H9 (cell line): ENCODE measurements around the gene GPC3. TPM values are rescaled to one million over a fixed set of nuclear protein-coding genes. Genes with fewer than 3 reads are reported as not detected.

Source experiments
- DNase-seq: peaks from one replicate; pipeline ENCODE4 v3.0.0-alpha.2; 2017
- H2AFZ ChIP-seq: one replicate; pipeline ENCODE4 v1.6.1; 2013; ENCODE audit warnings: mild to moderate bottlenecking, low read length, control low read depth, moderate library complexity
- H2AK5ac ChIP-seq: 2 replicates; pipeline ENCODE4 v1.6.1; 2013; ENCODE audit warnings: low read length, control low read depth, mixed read lengths; ENCODE audit not compliant: insufficient read length
- H2BK120ac ChIP-seq: one replicate; pipeline ENCODE4 v1.6.1; 2013; ENCODE audit warnings: low read depth, mild to moderate bottlenecking, low read length, control low read depth, inconsistent platforms; ENCODE audit not compliant: poor library complexity, severe bottlenecking
- H2BK12ac ChIP-seq: 2 replicates; pipeline ENCODE4 v1.6.1; 2013; ENCODE audit warnings: low read length, control low read depth, mixed read lengths, low read depth; ENCODE audit not compliant: insufficient read length
- H2BK15ac ChIP-seq: 2 replicates; pipeline ENCODE4 v1.6.1; 2013; ENCODE audit warnings: low read depth, low read length, control low read depth
- H2BK20ac ChIP-seq: one replicate; pipeline ENCODE4 v1.6.1; 2013; ENCODE audit warnings: low read depth, mild to moderate bottlenecking, low read length, control low read depth, inconsistent platforms; ENCODE audit not compliant: poor library complexity, severe bottlenecking
- H2BK5ac ChIP-seq: 2 replicates; pipeline ENCODE4 v1.6.1; 2013; ENCODE audit warnings: low read length, control low read depth, mixed read lengths; ENCODE audit not compliant: insufficient read length
- H3K14ac ChIP-seq: 2 replicates; pipeline ENCODE4 v1.6.1; 2013; ENCODE audit warnings: low read length, control low read depth; ENCODE audit not compliant: insufficient read depth
- H3K18ac ChIP-seq: 2 replicates; pipeline ENCODE4 v1.6.1; 2013; ENCODE audit warnings: low read depth, mild to moderate bottlenecking, mixed read lengths, low read length, control low read depth; ENCODE audit not compliant: insufficient read length
- H3K23ac ChIP-seq: 2 replicates; pipeline ENCODE4 v1.6.1; 2013; ENCODE audit warnings: low read length, control low read depth, mixed read lengths, low read depth; ENCODE audit not compliant: insufficient read length
- H3K23me2 ChIP-seq: 2 replicates; pipeline ENCODE4 v1.6.1; 2013; ENCODE audit warnings: low read depth, mild to moderate bottlenecking, mixed read lengths, low read length, control low read depth; ENCODE audit not compliant: insufficient read length, poor library complexity, severe bottlenecking
- H3K27ac ChIP-seq: 2 replicates; pipeline ENCODE4 v1.5.1; 2013; ENCODE audit warnings: low read length, control low read depth, mixed read lengths, low read depth; ENCODE audit not compliant: insufficient read length
- H3K27me3 ChIP-seq: 2 replicates; pipeline ENCODE4 v1.6.1; 2013; ENCODE audit warnings: low read length, control low read depth, inconsistent platforms; ENCODE audit not compliant: insufficient read depth
- H3K4ac ChIP-seq: 2 replicates; pipeline ENCODE4 v1.6.1; 2013; ENCODE audit warnings: low read depth, mild to moderate bottlenecking, control low read depth, inconsistent platforms, low read length, moderate library complexity
- H3K4me1 ChIP-seq: 2 replicates; pipeline ENCODE4 v1.6.1; 2013; ENCODE audit warnings: low read length, control low read depth, inconsistent platforms; ENCODE audit not compliant: insufficient read depth
- H3K4me2 ChIP-seq: 2 replicates; pipeline ENCODE4 v1.6.1; 2013; ENCODE audit warnings: low read length, control low read depth, mixed read lengths; ENCODE audit not compliant: insufficient read length, insufficient read depth
- H3K56ac ChIP-seq: 2 replicates; pipeline ENCODE4 v1.6.1; 2013; ENCODE audit warnings: low read depth, mild to moderate bottlenecking, mixed read lengths, low read length, control low read depth; ENCODE audit not compliant: insufficient read length
- H3K79me1 ChIP-seq: 2 replicates; pipeline ENCODE4 v1.6.1; 2013; ENCODE audit warnings: low read depth, mild to moderate bottlenecking, moderate library complexity, low read length, control low read depth, inconsistent platforms; ENCODE audit not compliant: insufficient read depth, poor library complexity, severe bottlenecking
- H3K79me2 ChIP-seq: 2 replicates; pipeline ENCODE4 v1.6.1; 2013; ENCODE audit warnings: low read length, control low read depth, inconsistent platforms; ENCODE audit not compliant: insufficient read depth
- H3K9ac ChIP-seq: 2 replicates; pipeline ENCODE4 v1.6.1; 2013; ENCODE audit warnings: low read length, control low read depth, mixed read lengths; ENCODE audit not compliant: insufficient read length; ENCODE audit errors: extremely low read depth
- H3K9me3 ChIP-seq: one replicate; pipeline ENCODE4 v1.6.1; 2013; ENCODE audit warnings: low read depth, low read length, inconsistent platforms; ENCODE audit not compliant: control insufficient read depth
- H3T11ph ChIP-seq: one replicate; pipeline ENCODE4 v1.6.1; 2013; ENCODE audit warnings: mild to moderate bottlenecking, low read length, control low read depth, inconsistent platforms
- H4K20me1 ChIP-seq: one replicate; pipeline ENCODE4 v1.6.1; 2013; ENCODE audit not compliant: control insufficient read depth, insufficient read length, insufficient read depth
- H4K5ac ChIP-seq: 2 replicates; pipeline ENCODE4 v1.6.1; 2013; ENCODE audit warnings: low read depth, mild to moderate bottlenecking, mixed read lengths, low read length, control low read depth; ENCODE audit not compliant: insufficient read length
- H4K8ac ChIP-seq: replicated peaks from 2 replicates; pipeline ENCODE4 v1.6.1; 2013; ENCODE audit warnings: low read length, control low read depth, mixed read lengths, low read depth; ENCODE audit not compliant: insufficient read length
- H4K91ac ChIP-seq: 2 replicates; pipeline ENCODE4 v1.6.1; 2013; ENCODE audit warnings: low read depth, mild to moderate bottlenecking, moderate library complexity, mixed read lengths, low read length, control low read depth; ENCODE audit not compliant: insufficient read length
- H3K27ac Mint-ChIP-seq, 3 experiments: 2 replicates in 2 of 3; 3 replicates in 1 of 3; pipeline ENCODE4 v1.8.0; 2020 to 2021; ENCODE audit warnings: mixed read lengths in 3 of 3, mild to moderate bottlenecking in 1 of 3, moderate library complexity in 1 of 3
- H3K27me3 Mint-ChIP-seq: 2 replicates; pipeline ENCODE4 v1.8.0; 2021; ENCODE audit warnings: low read depth, mild to moderate bottlenecking, moderate library complexity, mixed read lengths
- H3K36me3 Mint-ChIP-seq, 3 experiments: 2 replicates in 2 of 3; 3 replicates in 1 of 3; pipeline ENCODE4 v1.8.0; 2020 to 2021; ENCODE audit warnings: low read depth in 3 of 3, mixed read lengths in 3 of 3; ENCODE audit not compliant: insufficient read depth in 1 of 3
- H3K4me1 Mint-ChIP-seq, 2 experiments: 2 replicates each; pipeline ENCODE4 v1.8.0; 2020; ENCODE audit warnings: mixed read lengths in 2 of 2
- H3K4me3 Mint-ChIP-seq, 2 experiments: 2 replicates in 1 of 2; 3 replicates in 1 of 2; pipeline ENCODE4 v1.8.0; 2020 to 2021; ENCODE audit warnings: mild to moderate bottlenecking in 2 of 2, mixed read lengths in 2 of 2, moderate library complexity in 1 of 2
- H3K9me3 Mint-ChIP-seq, 2 experiments: 2 replicates in 1 of 2; 3 replicates in 1 of 2; pipeline ENCODE4 v1.8.0; 2020; ENCODE audit warnings: mild to moderate bottlenecking in 2 of 2, mixed read lengths in 2 of 2, moderate library complexity in 1 of 2
- CTCF ChIP-seq: fragments of 200-600 bp; sonication (generic); conservative IDR thresholded peaks from 3 replicates; pipeline ENCODE4 v1.8.0; 2021; ENCODE audit warnings: antibody characterized with exemption, mild to moderate bottlenecking
- WGBS: extraction: QIAGEN DNeasy Blood & Tissue Kit; methylation state at CpG from one replicate; pipeline ENCODE4 v1.1.7; 2013; ENCODE audit warnings: missing lambda C conversion rate, low lambda C conversion rate, mixed read lengths; ENCODE audit not compliant: insufficient read length; ENCODE audit errors: extremely low coverage; 5-methylcytosine and 5-hydroxymethylcytosine counted together
- total RNA-seq: library from RNA; stranded (reverse); gene quantifications from 2 replicates; pipeline ENCODE4 v1.2.1, GENCODE V29; 2021

Gene GPC3
- total RNA-seq, 1 experiment from 2014 or later = 108 TPM

DNA sequence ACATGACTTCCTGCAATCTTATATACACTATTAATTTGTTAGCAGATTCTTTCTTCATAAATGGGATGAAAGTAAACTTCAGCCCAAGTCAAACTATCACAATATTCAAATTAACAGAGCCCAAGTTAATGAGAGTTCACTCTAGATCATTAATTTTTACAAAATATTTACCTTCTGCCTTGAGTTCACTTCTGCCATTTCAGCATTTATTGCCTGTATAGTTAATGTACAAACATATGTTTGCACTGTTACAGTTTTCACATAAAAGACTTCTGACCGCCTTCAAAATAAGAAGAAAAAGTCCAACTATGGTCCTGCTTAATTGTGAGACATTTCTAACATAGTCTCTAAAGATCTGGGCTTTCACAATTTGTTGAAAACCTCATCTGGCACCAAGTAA is 46.9 kb downstream of the GPC3 start:
- no peak for DNase-seq
- Histone ChIP-seq H3K23me2 (no peaks in the 10 kb centered on the region), H3K23ac (no peak overlapping the region), H3K4ac (no peak overlapping the region), H4K8ac (no peak overlapping the region), H3K27me3 (no peaks in the 10 kb centered on the region), H3K79me2 (no peaks in the 10 kb centered on the region), H3K79me1 (no peaks in the 10 kb centered on the region), H4K91ac (no peak overlapping the region), H2BK5ac (no peak overlapping the region), H2BK20ac (no peak overlapping the region), H3T11ph (no peak overlapping the region), H2BK15ac (no peak overlapping the region), H3K9ac (no peak overlapping the region), H3K9me3 (no peaks in the 10 kb centered on the region), H4K20me1 (no peaks in the 10 kb centered on the region), H4K5ac (no peak overlapping the region), H2BK120ac (no peak overlapping the region), H3K56ac (no peak overlapping the region), H2AFZ (no peak overlapping the region), H3K14ac (no peak overlapping the region), H3K4me1 (no peaks in the 10 kb centered on the region), H2BK12ac (no peak overlapping the region), H3K18ac (no peak overlapping the region), H3K4me2 (no peak overlapping the region), H3K27ac (no peak overlapping the region), H2AK5ac (no peak overlapping the region)
- H3K27me3 Mint-ChIP-seq = no peaks in the 10 kb centered on the region
- peaks cover 13 to 25% of the 10 kb centered on the region in 2 experiments for H3K4me1 Mint-ChIP-seq
- H3K36me3 Mint-ChIP-seq = peaks cover 0 to 4% (median under 1%) of the 10 kb centered on the region in 3 experiments; a peak in 2 of 7 replicates
- no peak overlapping the region for H3K4me3 Mint-ChIP-seq
- no CpG with 5 or more reads among the region's 1 CpG for WGBS
- no peak for TF ChIP-seq CTCF
- H3K27ac Mint-ChIP-seq = no peak overlapping the region
- 0 out of 5 replicates have a peak, but pooled peaks cover 0 to 3% of the 10 kb centered on the region in 2 experiments for H3K9me3 Mint-ChIP-seq
